SU-DHL-6 (cell line): ENCODE results near the gene CCDC180.

ENCODE experiments used
- H2AFZ ChIP-seq: fragments of 200-600 bp; sonication (generic); 2 replicates; pipeline ENCODE4 v1.6.1; 2014; ENCODE audit warnings: low read depth, mild to moderate bottlenecking, moderate library complexity, mixed read lengths, antibody characterized with exemption, low read length; ENCODE audit not compliant: severe bottlenecking
- H3F3A ChIP-seq: fragments of 200-600 bp; shearing (Covaris generic); 2 replicates; pipeline ENCODE4 v1.6.0; 2016; ENCODE audit warnings: antibody characterized with exemption, mild to moderate bottlenecking; ENCODE audit not compliant: insufficient read depth
- H3K27ac ChIP-seq: fragments of 200-600 bp; sonication (generic); 2 replicates; pipeline ENCODE4 v1.5.1; 2016; ENCODE audit warnings: low read depth, mild to moderate bottlenecking, low read length, moderate library complexity, mixed read lengths
- H3K27me3 ChIP-seq: fragments of 200-600 bp; sonication (generic), shearing (Covaris generic); 2 replicates; pipeline ENCODE4 v1.6.0; 2014; ENCODE audit warnings: mild to moderate bottlenecking, low read length
- H3K36me3 ChIP-seq: fragments of 200-600 bp; sonication (generic); 2 replicates; pipeline ENCODE4 v1.6.1; 2014; ENCODE audit warnings: mild to moderate bottlenecking, low read length, mixed read lengths
- H3K4me2 ChIP-seq: fragments of 300-600, 200-600 bp; shearing (Covaris generic), sonication (generic); 2 replicates; pipeline ENCODE4 v1.6.0; 2014; ENCODE audit warnings: low read length, low read depth, mild to moderate bottlenecking; ENCODE audit not compliant: poor library complexity, severe bottlenecking
- H3K4me3 ChIP-seq: fragments of 200-600 bp; sonication (generic); 2 replicates; pipeline ENCODE4 v1.5.1; 2014; ENCODE audit warnings: antibody characterized with exemption, low read length, mild to moderate bottlenecking, mixed read lengths; ENCODE audit not compliant: insufficient read depth, poor library complexity, severe bottlenecking
- H3K79me2 ChIP-seq: fragments of 200-600 bp; sonication (generic); 2 replicates; pipeline ENCODE4 v1.6.1; 2014; ENCODE audit warnings: mild to moderate bottlenecking, low read length, moderate library complexity; ENCODE audit not compliant: insufficient read depth
- H3K9ac ChIP-seq: fragments of 200-600 bp; sonication (generic); 2 replicates; pipeline ENCODE4 v1.7.0; 2014; ENCODE audit warnings: mild to moderate bottlenecking, low read length
- H3K9me2 ChIP-seq: fragments of 200-600 bp; sonication (generic); replicated peaks from 2 replicates; pipeline ENCODE4 v1.6.1; 2014; ENCODE audit warnings: low read length; ENCODE audit not compliant: insufficient read depth
- H3K9me3 ChIP-seq: fragments of 200-600 bp; sonication (generic); 2 replicates; pipeline ENCODE4 v1.6.1; 2014; ENCODE audit warnings: low read length, mixed read lengths; ENCODE audit not compliant: insufficient read depth
- H4K20me1 ChIP-seq: fragments of 200-600 bp; sonication (generic); 2 replicates; pipeline ENCODE4 v1.6.1; 2014; ENCODE audit warnings: low read depth, mild to moderate bottlenecking, antibody characterized with exemption, low read length, moderate library complexity, mixed read lengths
- EZH2phosphoT487 ChIP-seq: fragments of 200-600 bp; sonication (generic), shearing (Covaris generic); conservative IDR thresholded peaks from 2 replicates; pipeline ENCODE4 v1.6.1; 2018; ENCODE audit warnings: mild to moderate bottlenecking, antibody characterized with exemption, low read length, moderate library complexity, mixed read lengths
- TF ChIP-seq, protein P1 (sequence below): fragments of 200-600 bp; sonication (generic); IDR thresholded peaks from one replicate; pipeline ENCODE4 v1.5.1; 2017; ENCODE audit warnings: antibody characterized with exemption, mild to moderate bottlenecking, low read length, moderate library complexity; ENCODE audit not compliant: insufficient read depth, poor library complexity, severe bottlenecking

CCDC180 gene

GRCh38 chr9:97276310-97276852 lies 31.1 kb upstream of the CCDC180 start:
- H4K20me1 ChIP-seq: no peaks in the 10 kb centered on the region
- H2AFZ ChIP-seq: no peak overlapping the region
- H3K4me3 ChIP-seq: no peak overlapping the region
- H3F3A ChIP-seq: no peaks in the 10 kb centered on the region
- no peaks in the 10 kb centered on the region for H3K27me3 ChIP-seq
- H3K27ac ChIP-seq: no peak overlapping the region
- H3K4me2 ChIP-seq: no peak overlapping the region
- H3K36me3 ChIP-seq: no peaks in the 10 kb centered on the region
- TF ChIP-seq EZH2phosphoT487: no peak
- TF ChIP-seq, protein P1, sequence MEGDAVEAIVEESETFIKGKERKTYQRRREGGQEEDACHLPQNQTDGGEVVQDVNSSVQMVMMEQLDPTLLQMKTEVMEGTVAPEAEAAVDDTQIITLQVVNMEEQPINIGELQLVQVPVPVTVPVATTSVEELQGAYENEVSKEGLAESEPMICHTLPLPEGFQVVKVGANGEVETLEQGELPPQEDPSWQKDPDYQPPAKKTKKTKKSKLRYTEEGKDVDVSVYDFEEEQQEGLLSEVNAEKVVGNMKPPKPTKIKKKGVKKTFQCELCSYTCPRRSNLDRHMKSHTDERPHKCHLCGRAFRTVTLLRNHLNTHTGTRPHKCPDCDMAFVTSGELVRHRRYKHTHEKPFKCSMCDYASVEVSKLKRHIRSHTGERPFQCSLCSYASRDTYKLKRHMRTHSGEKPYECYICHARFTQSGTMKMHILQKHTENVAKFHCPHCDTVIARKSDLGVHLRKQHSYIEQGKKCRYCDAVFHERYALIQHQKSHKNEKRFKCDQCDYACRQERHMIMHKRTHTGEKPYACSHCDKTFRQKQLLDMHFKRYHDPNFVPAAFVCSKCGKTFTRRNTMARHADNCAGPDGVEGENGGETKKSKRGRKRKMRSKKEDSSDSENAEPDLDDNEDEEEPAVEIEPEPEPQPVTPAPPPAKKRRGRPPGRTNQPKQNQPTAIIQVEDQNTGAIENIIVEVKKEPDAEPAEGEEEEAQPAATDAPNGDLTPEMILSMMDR: no peak
- no peaks in the 10 kb centered on the region for H3K79me2 ChIP-seq
- H3K9ac ChIP-seq: no peak overlapping the region
- H3K9me3 ChIP-seq: no peaks in the 10 kb centered on the region
- H3K9me2 ChIP-seq: no peaks in the 10 kb centered on the region

- no peaks in the 10 kb centered on the region for H3K79me2 ChIP-seq
- no peaks in the 10 kb centered on the region for H3K36me3 ChIP-seq
- no peak overlapping the region for H3K4me2 ChIP-seq
- no peaks in the 10 kb centered on the region for H3F3A ChIP-seq
- H3K4me3 ChIP-seq: no peak overlapping the region
- no peaks in the 10 kb centered on the region for H3K27me3 ChIP-seq
- H4K20me1 ChIP-seq: no peaks in the 10 kb centered on the region
- no peak overlapping the region for H3K27ac ChIP-seq
- no peak for TF ChIP-seq EZH2phosphoT487
- TF ChIP-seq, protein P1: no peak
- no peak overlapping the region for H3K9ac ChIP-seq
- no peaks in the 10 kb centered on the region for H3K9me3 ChIP-seq
- no peaks in the 10 kb centered on the region for H3K9me2 ChIP-seq
- H2AFZ ChIP-seq: no peak overlapping the region
Measured at GRCh38 chr9:97277953-97278352, 29.5 kb upstream of the CCDC180 start.

DNA sequence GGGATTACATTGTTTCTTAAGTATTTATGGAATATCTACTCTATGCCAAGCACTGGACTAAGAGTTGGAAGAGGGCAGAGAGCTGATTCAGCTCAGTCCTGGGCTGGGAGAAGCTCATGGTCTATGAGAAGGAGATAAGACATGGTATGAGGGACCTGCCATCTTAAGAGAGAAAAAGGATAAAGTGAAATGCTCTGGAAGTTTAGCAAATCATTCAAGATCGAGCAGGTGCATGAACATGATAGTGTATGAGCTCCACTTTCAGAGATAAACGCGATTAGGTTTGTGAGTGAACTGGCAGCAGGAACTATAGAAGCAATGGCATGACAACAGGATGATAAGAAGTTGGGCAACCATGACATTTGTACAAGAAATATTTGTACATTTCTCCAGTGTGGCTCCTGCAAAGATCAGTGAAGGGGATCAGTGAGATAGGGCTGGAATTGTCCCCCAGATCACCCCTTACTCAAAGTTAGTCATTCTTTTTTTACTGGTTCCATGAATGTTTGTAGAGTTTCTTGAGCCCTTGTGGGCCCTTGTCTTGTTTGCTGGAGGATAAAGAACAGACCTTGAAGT lies 26.6 kb upstream of the CCDC180 start:
- Histone ChIP-seq H3K27me3 (no peaks in the 10 kb centered on the region), H3F3A (no peaks in the 10 kb centered on the region), H3K4me3 (no peak overlapping the region), H4K20me1 (no peaks in the 10 kb centered on the region), H2AFZ (no peak overlapping the region), H3K9me2 (no peaks in the 10 kb centered on the region), H3K4me2 (no peak overlapping the region), H3K79me2 (no peaks in the 10 kb centered on the region), H3K9ac (no peak overlapping the region), H3K27ac (no peak overlapping the region), H3K36me3 (peaks cover 13% of the 10 kb centered on the region), H3K9me3 (peaks cover 3% of the 10 kb centered on the region; the same call in 1 of the 2 replicates)
- TF ChIP-seq, protein P1: no peak
- no peak for TF ChIP-seq EZH2phosphoT487
